HG02943 (cell line): ENCODE results near the gene HSF4.

Source experiments
- ATAC-seq: cut with Tn5 transposase; IDR thresholded peaks from one replicate; pipeline ENCODE4 v1.9.1; 2021; ENCODE audit warnings: mild to moderate bottlenecking, low read depth, moderate library complexity; ENCODE audit not compliant: unreplicated experiment

The HSF4 gene

GRCh38 chr16:67213197-67214019 lies 48.9 kb downstream of the HSF4 start:
- ATAC-seq = no peak

- no peak for ATAC-seq
Measured at GRCh38 chr16:67215706-67216105, 51.2 kb downstream of the HSF4 start.

GRCh38 chr16:67216612-67217490 lies 52.3 kb downstream of the HSF4 start:
- no peak for ATAC-seq
